Transverse colon (tissue), 4 donors: ENCODE results near the gene XRRA1.

Source experiments
- EP300 ChIP-seq: sonication (generic); formaldehyde crosslinking; IDR thresholded peaks from one replicate; pipeline ENCODE4 v1.6.1; 2017; ENCODE audit warnings: antibody characterized with exemption, low read depth
- POLR2A ChIP-seq: fragments of 450-650 bp; IDR thresholded peaks from one replicate; pipeline ENCODE4 v1.6.1; 2016; ENCODE audit warnings: antibody characterized with exemption, mild to moderate bottlenecking, moderate library complexity
- POLR2AphosphoS5 ChIP-seq, 3 donors: sonication (generic); formaldehyde crosslinking; IDR thresholded peaks; one replicate each; pipeline ENCODE4 v1.6.1; 2016; ENCODE audit warnings: antibody characterized with exemption in 3 of 3
- TF ChIP-seq, protein P1 (sequence below), 5 experiments: fragments of 200-600 bp in 3 of 5; fragments of 450-650 bp in 2 of 5; sonication (generic) in 3 of 5; IDR thresholded peaks; 1 replicate in 2 of 5; 2 replicates in 3 of 5; pipeline ENCODE4 v1.5.1; 2016 to 2017; ENCODE audit warnings: antibody characterized with exemption in 5 of 5, inconsistent platforms in 3 of 5, mild to moderate bottlenecking in 2 of 5, moderate library complexity in 1 of 5

DNA sequence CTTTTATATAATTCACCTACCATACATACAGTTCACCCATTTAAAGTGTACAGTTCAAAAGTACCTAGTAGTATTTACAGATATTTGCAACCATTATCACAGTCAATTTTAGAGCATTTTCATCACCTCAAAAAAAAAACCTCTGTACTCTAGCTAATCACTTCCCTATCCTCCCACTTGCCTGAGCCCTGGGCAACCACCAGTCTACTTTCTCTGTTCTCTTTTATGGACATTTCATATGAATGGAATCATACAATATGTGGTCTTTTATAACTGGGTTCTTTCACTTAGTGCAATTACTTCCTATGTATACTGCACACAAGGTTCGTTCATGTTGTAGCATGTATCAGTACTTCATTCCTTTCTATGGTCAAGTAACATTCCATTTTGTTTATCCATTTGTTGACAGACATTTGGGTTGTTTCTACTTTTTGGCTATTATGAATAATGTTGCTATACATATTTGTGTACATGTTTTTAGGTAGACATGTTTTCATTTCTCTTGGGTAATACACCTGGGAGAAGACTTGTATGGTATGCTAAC lies 22.0 kb upstream of the XRRA1 start:
- TF ChIP-seq, protein P1, sequence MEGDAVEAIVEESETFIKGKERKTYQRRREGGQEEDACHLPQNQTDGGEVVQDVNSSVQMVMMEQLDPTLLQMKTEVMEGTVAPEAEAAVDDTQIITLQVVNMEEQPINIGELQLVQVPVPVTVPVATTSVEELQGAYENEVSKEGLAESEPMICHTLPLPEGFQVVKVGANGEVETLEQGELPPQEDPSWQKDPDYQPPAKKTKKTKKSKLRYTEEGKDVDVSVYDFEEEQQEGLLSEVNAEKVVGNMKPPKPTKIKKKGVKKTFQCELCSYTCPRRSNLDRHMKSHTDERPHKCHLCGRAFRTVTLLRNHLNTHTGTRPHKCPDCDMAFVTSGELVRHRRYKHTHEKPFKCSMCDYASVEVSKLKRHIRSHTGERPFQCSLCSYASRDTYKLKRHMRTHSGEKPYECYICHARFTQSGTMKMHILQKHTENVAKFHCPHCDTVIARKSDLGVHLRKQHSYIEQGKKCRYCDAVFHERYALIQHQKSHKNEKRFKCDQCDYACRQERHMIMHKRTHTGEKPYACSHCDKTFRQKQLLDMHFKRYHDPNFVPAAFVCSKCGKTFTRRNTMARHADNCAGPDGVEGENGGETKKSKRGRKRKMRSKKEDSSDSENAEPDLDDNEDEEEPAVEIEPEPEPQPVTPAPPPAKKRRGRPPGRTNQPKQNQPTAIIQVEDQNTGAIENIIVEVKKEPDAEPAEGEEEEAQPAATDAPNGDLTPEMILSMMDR (IDR thresholded peaks at IDR 0.05) = no peak
- TF ChIP-seq POLR2A (no peak), EP300 (no peak), POLR2AphosphoS5 (IDR thresholded peaks at IDR 0.05) (no peak)
